BE2C (cell line): ENCODE data around the gene SLC8A2.

Source experiments
- DNase-seq: peaks from one replicate; pipeline ENCODE4 v3.0.0-alpha.2; 2020
- H3K27me3 ChIP-seq: fragments of 250-450 bp; sonication (Bioruptor Pico); 2 replicates; pipeline ENCODE4 v1.5.1; 2020; ENCODE audit warnings: mild to moderate bottlenecking
- H3K36me3 ChIP-seq: fragments of 250-450 bp; sonication (Bioruptor Pico); 2 replicates; pipeline ENCODE4 v1.5.1; 2020; ENCODE audit warnings: mild to moderate bottlenecking
- H3K4me1 ChIP-seq: fragments of 250-450 bp; sonication (Bioruptor Pico); 2 replicates; pipeline ENCODE4 v1.5.1; 2020
- H3K4me3 ChIP-seq: 2 replicates; pipeline ENCODE4 v1.5.1; 2011; ENCODE audit warnings: low read depth, low read length
- H3K9me3 ChIP-seq: fragments of 250-450 bp; sonication (Bioruptor Pico); 2 replicates; pipeline ENCODE4 v1.5.1; 2020
- TF ChIP-seq, protein P1 (sequence below): IDR thresholded peaks from 2 replicates; pipeline ENCODE4 v1.5.1; 2012; ENCODE audit warnings: mild to moderate bottlenecking, low read depth, low read length

The SLC8A2 gene

DNA sequence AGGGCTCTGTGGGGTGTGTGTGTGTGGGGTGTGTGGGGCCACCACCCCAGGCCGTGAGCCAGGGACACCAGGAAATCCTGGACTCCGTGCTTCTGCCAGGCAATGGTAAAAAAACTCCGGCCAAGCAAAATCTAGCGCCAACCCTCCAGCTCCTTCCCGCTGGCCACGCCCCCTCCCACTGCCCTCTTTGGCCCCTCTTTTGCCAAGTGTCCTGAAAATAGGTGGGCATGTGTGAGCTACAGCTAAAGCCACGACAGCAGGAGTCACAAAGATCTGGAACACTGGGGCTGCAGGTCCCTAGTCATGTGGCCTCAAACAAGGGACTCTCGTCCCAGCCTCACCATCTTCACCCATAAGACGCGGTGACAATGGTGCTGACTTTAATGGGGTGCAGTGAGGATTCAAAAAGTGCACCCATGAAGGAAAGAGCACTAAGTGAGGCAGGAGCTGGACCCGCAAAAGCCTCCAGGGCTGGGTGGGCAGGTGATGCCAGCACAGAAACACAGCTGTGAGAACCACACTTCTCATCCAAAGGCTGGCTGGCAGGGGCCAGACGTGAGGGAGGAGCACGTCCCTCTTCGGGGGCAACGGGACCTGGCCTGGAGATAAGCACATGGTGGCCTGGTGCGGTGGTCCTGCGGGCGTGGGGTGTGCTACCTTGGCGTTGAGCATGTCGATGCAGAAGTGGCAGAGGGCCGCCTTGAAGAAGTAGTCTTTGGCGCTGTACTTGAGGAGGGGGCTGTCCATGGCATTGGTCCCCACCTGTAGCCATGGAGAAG lies 19.9 kb upstream of the SLC8A2 start:
- DNase-seq: no peak
- no peaks in the 10 kb centered on the region for H3K27me3 ChIP-seq
- H3K4me1 ChIP-seq: peaks cover 25% of the 10 kb centered on the region
- H3K4me3 ChIP-seq: no peak overlapping the region
- peaks cover 9% of the 10 kb centered on the region for H3K36me3 ChIP-seq
- H3K9me3 ChIP-seq: no peaks in the 10 kb centered on the region
- TF ChIP-seq, protein P1, sequence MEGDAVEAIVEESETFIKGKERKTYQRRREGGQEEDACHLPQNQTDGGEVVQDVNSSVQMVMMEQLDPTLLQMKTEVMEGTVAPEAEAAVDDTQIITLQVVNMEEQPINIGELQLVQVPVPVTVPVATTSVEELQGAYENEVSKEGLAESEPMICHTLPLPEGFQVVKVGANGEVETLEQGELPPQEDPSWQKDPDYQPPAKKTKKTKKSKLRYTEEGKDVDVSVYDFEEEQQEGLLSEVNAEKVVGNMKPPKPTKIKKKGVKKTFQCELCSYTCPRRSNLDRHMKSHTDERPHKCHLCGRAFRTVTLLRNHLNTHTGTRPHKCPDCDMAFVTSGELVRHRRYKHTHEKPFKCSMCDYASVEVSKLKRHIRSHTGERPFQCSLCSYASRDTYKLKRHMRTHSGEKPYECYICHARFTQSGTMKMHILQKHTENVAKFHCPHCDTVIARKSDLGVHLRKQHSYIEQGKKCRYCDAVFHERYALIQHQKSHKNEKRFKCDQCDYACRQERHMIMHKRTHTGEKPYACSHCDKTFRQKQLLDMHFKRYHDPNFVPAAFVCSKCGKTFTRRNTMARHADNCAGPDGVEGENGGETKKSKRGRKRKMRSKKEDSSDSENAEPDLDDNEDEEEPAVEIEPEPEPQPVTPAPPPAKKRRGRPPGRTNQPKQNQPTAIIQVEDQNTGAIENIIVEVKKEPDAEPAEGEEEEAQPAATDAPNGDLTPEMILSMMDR: no peak

DNA sequence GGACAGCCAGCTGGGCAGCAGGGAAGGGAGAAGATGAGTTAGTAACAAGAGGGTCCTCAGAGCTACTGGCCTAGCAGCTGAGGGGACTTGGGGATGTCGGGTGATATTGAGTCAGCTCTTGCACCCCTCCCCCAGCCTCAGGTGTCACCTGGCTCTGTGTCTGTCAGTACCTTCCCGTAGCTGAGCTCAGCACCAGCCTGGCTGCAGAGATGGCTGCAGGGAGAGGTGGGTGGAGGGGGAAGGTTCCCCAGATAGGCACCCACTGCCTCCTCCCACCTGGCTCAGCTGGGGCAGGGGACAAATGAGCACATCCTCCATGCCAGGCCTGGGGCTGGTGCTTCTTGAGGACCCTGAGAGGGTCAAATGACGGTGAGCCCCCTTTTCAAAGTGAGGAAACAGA lies 19.2 kb upstream of the SLC8A2 start:
- Histone ChIP-seq H3K36me3 (peaks cover 9% of the 10 kb centered on the region), H3K4me1 (peaks cover 22% of the 10 kb centered on the region)

DNA sequence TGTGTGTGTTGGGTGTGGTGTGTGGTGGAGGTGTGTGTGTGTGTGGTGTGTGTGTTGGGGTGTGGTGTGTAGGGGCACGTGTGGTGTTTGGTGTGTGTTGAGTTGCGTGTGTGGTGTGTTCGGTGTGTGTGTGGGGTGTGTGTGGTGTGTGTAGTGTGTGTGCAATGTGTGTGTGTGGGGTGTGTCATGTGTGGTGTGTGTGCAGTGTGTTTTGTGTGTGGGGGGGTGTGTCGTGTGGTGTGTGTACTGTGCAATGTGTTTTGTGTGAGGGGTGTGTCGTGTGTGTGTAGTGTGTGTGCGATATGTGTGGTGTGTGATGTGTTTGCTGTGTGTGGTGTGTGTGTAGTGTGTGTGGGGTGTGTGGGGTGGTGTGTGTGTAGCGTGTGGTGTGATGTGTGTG lies 18.3 kb upstream of the SLC8A2 start:
- peaks cover 9% of the 10 kb centered on the region for H3K36me3 ChIP-seq
- H3K4me1 ChIP-seq: peaks cover 14% of the 10 kb centered on the region
- no peaks in the 10 kb centered on the region for H3K9me3 ChIP-seq
- H3K27me3 ChIP-seq: no peaks in the 10 kb centered on the region
- no peak for DNase-seq
- H3K4me3 ChIP-seq: no peak overlapping the region
- TF ChIP-seq, protein P1: no peak

More for the DNA sequence above, 19.2 kb upstream of the SLC8A2 start:
- H3K4me3 ChIP-seq: no peak overlapping the region
- DNase-seq: no peak
- TF ChIP-seq, protein P1: no peak
- no peaks in the 10 kb centered on the region for H3K27me3 ChIP-seq
- no peaks in the 10 kb centered on the region for H3K9me3 ChIP-seq

DNA sequence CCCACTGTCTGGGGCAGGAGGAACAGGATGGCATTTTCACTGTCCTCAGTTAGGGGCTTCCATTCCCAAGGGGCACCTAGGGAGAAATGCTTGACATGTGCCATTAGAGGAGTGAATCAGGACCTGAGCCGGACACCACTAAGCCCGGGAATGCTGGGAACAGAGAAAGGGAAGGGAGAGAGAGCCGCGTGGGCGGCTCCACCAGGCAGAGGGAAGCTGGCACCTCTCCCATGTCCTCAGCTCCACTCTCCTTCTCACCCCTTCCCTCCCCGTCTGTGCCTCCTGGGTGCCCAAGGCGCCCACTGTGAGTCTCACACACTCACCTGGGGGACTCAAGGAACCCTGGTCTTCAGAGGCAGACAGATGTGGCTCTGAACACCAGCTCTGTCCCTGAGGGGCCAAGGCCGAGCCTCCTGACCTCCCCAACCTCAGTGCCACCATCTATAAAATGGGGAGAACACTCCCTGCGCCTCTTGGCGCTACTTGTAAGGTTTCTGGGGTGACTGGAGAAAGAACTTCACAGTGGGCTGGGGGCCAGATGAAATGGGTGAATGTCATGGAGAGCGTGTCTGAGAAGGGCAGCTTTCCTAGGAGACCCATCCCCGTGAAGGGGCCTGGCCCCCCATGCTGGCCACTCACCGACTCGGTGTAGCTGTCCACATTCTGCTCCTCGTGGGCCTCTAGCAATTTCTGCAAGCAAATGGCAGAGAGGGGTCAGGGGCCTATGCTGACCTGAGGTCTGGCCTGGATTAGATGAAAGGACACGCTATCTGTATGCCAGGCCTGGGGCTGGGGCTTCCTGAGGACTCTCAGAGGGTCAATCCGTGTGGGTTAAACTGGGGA lies 17.6 kb upstream of the SLC8A2 start:
- DNase-seq: no peak
- TF ChIP-seq, protein P1: no peak
- H3K36me3 ChIP-seq: peaks cover 9% of the 10 kb centered on the region
- no peaks in the 10 kb centered on the region for H3K9me3 ChIP-seq
- peaks cover 10% of the 10 kb centered on the region for H3K4me1 ChIP-seq
- H3K27me3 ChIP-seq: no peaks in the 10 kb centered on the region
- H3K4me3 ChIP-seq: no peak overlapping the region

DNA sequence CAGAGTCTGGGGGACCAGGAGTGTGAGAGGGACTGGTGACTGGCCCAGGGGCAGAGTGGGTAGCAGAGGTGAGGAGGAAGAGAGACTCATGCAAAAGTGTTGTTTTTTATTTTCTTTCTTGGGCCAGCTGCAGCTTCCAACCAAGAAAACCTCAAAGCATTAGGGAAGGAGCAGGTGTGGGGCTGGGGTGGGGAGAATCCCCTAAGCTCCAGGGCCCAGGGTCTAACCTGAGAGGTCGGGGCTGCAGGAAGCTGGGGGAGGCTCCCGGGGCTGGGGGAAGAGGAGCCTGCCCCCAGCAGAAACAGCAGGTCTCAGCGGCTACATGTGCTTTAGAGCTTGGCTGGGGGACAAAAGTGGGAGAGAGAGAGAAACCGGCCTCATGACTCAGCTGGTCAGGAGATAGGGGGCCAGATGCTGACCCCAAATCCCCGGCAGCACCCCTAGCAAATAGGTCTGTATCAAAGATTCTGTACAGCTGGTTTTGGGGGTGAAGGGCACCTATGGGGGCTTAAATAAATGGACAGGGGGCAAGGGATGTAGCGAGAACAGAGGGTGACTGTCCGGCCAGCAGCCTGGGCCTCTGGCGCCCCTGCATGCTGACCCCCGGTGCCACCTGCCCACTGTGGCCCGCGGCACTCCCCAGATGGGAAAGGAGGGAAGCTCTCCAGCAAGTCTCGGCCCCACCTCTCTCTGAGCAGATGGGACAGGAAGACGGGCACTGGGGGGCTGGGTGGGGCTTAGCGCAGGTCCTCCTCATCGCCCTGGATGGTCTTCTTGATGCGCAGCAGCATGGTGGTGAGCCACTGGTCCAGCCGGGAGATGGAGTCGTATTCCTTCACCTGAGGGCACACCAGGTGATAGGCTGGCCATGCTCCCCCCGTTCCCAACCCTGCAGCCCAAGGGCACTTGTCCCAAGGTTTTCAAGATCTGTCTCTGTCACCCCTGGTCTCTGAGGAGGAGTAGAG lies 16.1 kb upstream of the SLC8A2 start:
- Histone ChIP-seq H3K9me3 (no peaks in the 10 kb centered on the region), H3K36me3 (peaks cover 9% of the 10 kb centered on the region), H3K4me3 (no peak overlapping the region), H3K4me1 (no peaks in the 10 kb centered on the region), H3K27me3 (no peaks in the 10 kb centered on the region)
- no peak for DNase-seq
- TF ChIP-seq, protein P1: no peak
